Measurements from ENCODE around the gene NOL3.

- 0 out of 2 replicates have a peak, but pooled peaks have one; percentile 46 for TF ChIP-seq POLR2A (IDR thresholded peaks at IDR 0.05; ENCODE audit: low read depth, low read length)
- TF ChIP-seq TAF1 (IDR thresholded peaks at IDR 0.05; ENCODE audit: borderline replicate concordance, low read depth, low read length) = no peak
These were observed 11.4 kb upstream of the NOL3 start for GRCh38 chr16:67158637-67159600.

All from GM12892 (cell line).